Skeletal muscle tissue (tissue), 4 donors: Measurements from ENCODE around the gene RSRC1. TPM values are rescaled to one million over a fixed set of nuclear protein-coding genes. Genes with fewer than 3 reads are reported as not detected.

Experiments used
- H3K27ac ChIP-seq: one replicate; pipeline ENCODE4 v1.7.0; 2013; ENCODE audit warnings: mild to moderate bottlenecking, low read depth, low read length, inconsistent platforms
- H3K27me3 ChIP-seq, 3 donors: one replicate each; pipeline ENCODE4 v1.7.0; 2013; ENCODE audit warnings: low read length in 3 of 3; ENCODE audit not compliant: control insufficient read depth in 3 of 3, insufficient read depth in 3 of 3
- H3K36me3 ChIP-seq, 3 donors: one replicate each; pipeline ENCODE4 v1.7.0; 2013; ENCODE audit warnings: low read length in 3 of 3; ENCODE audit not compliant: control insufficient read depth in 3 of 3, insufficient read depth in 3 of 3
- H3K4me1 ChIP-seq, 3 donors: one replicate each; pipeline ENCODE4 v1.7.0; 2013; ENCODE audit warnings: low read length in 3 of 3, mild to moderate bottlenecking in 3 of 3; ENCODE audit not compliant: control insufficient read depth in 3 of 3, insufficient read depth in 3 of 3
- H3K4me3 ChIP-seq, 3 donors: one replicate each; pipeline ENCODE4 v1.7.0; 2013; ENCODE audit warnings: low read length in 3 of 3
- H3K9ac ChIP-seq, 3 donors: one replicate each; pipeline ENCODE4 v1.7.0; 2013; ENCODE audit warnings: low read length in 3 of 3, mild to moderate bottlenecking in 3 of 3, moderate library complexity in 2 of 3, low read depth in 1 of 3
- H3K9me3 ChIP-seq, 3 donors: one replicate each; pipeline ENCODE4 v1.7.0; 2013; ENCODE audit warnings: low read length in 3 of 3; ENCODE audit not compliant: control insufficient read depth in 3 of 3
- total RNA-seq: library from RNA; depleted of rRNA; stranded (reverse); fragments of >200 nt; gene quantifications from one replicate; pipeline ENCODE4 v1.2.3, GENCODE V29; 2014
- donor health status: Osteomylitis.

The RSRC1 gene
- total RNA-seq, 1 donor from 2014 or later: 33.4 TPM

DNA sequence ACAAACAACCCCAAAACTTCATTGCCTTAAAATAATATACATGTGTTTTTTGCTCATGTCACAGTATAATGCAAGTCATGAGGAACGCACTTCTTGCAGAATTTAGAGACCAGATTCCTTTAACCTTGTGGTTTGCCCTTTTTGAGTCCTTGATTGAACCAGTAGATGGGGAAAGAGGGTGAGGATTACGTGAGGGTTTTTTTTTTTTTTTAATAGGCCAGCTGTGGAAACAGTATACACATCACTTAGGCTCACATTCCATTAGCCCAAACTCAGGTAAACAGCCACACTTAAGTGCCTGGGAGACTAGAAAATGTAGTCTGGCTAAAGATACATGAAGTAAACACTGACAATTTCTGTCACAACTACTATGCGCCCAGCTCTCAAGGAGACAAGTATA is 346.2 kb downstream of the RSRC1 start:
- H3K9ac ChIP-seq: no peak overlapping the region
- H3K4me3 ChIP-seq: no peak overlapping the region
- no peak overlapping the region for H3K27ac ChIP-seq
- H3K4me1 ChIP-seq: no peaks in the 10 kb centered on the region
- no peaks in the 10 kb centered on the region for H3K9me3 ChIP-seq
- no peaks in the 10 kb centered on the region for H3K27me3 ChIP-seq
- no peaks in the 10 kb centered on the region for H3K36me3 ChIP-seq

DNA sequence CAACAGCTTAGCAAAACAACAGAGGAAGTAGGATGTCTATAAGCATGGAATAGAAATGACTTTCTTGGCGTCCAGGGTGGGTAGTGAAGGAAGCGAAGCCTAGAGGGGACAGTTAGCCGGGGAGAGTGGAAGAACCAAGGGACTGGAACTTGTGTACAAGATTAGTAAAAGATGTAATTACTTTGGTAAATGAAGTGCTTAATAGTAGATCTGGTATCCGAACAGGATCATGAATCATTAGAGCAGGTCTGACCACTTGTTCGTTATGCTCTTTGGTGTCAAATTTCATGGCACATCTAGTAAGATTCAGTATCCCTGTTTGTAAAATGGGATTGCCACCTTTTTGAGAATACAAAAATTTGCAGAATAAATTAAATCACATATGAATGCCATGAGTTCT is 348.6 kb downstream of the RSRC1 start:
- H3K36me3 ChIP-seq: no peaks in the 10 kb centered on the region
- H3K27ac ChIP-seq: no peak overlapping the region
- no peaks in the 10 kb centered on the region for H3K9me3 ChIP-seq
- H3K4me3 ChIP-seq: no peak overlapping the region
- no peaks in the 10 kb centered on the region for H3K27me3 ChIP-seq
- no peaks in the 10 kb centered on the region for H3K4me1 ChIP-seq
- H3K9ac ChIP-seq: no peak overlapping the region

DNA sequence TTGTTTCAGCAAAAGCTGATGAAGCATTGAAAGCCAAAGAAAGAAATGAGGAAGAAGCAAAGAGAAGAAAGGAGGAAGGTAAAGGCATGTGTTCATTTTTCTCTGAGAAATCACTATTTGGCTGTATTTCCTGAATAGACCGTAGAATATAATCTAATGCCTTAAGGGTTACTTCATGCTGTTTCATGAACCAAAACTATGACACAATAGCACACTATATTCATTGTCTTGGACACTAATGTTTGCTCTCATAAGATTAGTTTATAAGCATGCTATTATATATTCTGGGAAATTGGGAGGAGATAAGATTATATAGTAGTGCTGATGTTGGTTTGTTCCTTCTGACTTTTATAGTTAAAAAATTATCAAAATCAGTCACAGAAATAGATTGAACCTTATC is 351.0 kb downstream of the RSRC1 start:
- no peaks in the 10 kb centered on the region for H3K36me3 ChIP-seq
- H3K4me3 ChIP-seq: no peak overlapping the region
- no peaks in the 10 kb centered on the region for H3K4me1 ChIP-seq
- H3K9ac ChIP-seq: no peak overlapping the region
- H3K27me3 ChIP-seq: no peaks in the 10 kb centered on the region
- no peak overlapping the region for H3K27ac ChIP-seq
- no peaks in the 10 kb centered on the region for H3K9me3 ChIP-seq

DNA sequence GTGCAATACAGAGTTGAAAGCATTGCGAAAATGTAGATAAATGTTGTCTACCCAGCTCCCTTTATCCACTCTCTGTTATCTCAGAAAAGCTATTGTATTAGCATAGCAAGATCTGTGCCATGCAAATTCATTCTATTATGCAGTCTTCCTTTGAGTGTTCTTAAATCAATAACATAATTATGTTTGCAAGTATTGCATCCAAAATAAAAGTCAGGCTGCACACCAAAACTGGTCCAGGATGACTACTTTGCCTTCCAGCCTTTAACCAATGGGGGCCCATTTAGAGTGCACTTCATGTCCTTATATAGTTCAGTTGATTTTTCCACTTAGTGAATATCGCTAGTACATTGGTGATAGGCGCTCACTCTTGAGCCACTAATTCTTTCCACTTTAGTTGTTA is 353.7 kb downstream of the RSRC1 start:
- no peaks in the 10 kb centered on the region for H3K36me3 ChIP-seq
- H3K9me3 ChIP-seq: no peaks in the 10 kb centered on the region
- no peaks in the 10 kb centered on the region for H3K4me1 ChIP-seq
- H3K9ac ChIP-seq: no peak overlapping the region
- no peak overlapping the region for H3K4me3 ChIP-seq
- no peaks in the 10 kb centered on the region for H3K27me3 ChIP-seq
- no peak overlapping the region for H3K27ac ChIP-seq

DNA sequence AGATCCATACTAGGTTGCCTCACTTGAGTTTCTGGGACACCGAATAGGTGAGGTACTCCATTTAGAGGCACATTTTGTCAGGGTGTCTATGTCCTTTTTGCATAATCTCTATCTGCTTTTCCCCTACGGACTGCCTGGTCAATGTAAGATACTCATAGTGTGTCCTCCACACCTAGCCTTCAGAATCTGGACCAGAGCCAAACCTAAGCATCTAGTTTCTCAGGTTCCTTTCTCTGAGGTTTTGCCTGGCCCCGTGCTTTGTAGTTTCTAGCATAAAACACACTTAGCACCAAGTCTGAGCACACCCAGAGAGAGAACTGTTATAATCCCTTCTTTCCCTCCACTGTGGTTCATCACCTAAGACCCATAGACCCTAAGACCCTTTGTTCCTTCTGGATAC is 355.2 kb downstream of the RSRC1 start:
- H3K27ac ChIP-seq: no peak overlapping the region
- no peaks in the 10 kb centered on the region for H3K9me3 ChIP-seq
- H3K27me3 ChIP-seq: no peaks in the 10 kb centered on the region
- no peaks in the 10 kb centered on the region for H3K36me3 ChIP-seq
- H3K9ac ChIP-seq: no peak overlapping the region
- no peaks in the 10 kb centered on the region for H3K4me1 ChIP-seq
- no peak overlapping the region for H3K4me3 ChIP-seq

DNA sequence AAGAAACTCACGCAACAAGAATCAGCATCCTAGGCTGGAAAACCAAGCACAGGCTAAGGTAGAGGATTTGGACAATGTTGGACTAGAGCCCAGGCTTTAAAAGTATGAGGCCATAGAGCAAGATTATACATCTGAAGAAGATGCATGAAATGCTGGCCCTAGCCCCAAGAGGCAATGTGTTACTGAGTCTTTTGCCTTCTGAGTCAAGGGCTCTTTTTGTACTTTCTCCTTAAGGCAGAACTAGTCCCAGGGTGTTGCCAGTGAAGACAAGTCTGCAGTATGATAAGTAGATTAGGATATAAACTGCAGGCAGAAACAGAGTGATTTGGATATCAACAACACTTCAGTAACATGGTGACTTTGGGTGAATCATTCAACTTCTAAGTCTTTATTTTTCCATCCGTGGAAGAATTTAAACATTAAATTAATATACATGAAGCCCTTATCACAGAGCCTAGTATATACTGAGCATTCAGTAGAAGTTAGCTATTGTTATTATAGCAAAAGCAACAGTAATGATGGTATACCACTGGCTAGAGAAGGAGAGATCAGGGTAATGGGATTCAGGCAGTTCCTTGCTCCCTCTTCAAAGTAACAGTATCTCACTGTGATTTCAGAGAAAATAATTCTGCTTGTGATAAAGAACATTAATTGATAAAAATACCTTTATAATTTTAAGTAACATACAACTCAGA is 361.2 kb downstream of the RSRC1 start:
- Histone ChIP-seq H3K4me1 (no peaks in the 10 kb centered on the region), H3K9ac (no peak overlapping the region), H3K4me3 (no peak overlapping the region), H3K27ac (no peak overlapping the region), H3K27me3 (no peaks in the 10 kb centered on the region), H3K36me3 (no peaks in the 10 kb centered on the region), H3K9me3 (no peaks in the 10 kb centered on the region)

DNA sequence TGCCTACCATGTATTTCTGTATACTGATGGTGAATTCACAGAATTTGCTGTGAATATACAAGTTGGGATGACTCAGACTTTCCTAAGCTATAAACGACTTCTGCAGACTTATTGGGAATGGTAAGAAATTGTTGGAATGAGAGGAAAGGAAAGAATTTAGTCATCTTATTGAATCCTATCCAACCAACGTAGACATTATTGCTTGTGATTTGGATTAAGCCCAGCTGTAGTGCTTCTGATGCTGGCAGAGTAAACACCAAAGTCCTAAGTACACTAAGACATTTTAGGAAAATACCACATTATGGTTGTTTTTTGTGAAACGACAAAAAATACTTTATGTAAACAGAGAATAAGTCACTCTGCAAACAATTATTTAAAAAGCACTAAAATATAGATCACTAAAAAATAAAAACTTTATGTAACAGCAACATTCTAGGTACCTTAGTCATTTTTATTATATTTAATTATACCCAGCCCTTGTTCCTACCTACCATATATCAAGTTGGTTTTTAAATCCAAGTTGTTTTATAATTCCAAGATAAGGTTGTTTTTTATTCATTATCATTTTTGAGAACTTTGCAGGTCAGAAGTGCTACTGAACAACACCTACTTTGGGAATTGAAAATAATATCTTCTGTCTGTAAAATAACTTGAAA is 361.9 kb downstream of the RSRC1 start:
- no peak overlapping the region for H3K4me3 ChIP-seq
- no peak overlapping the region for H3K9ac ChIP-seq
- no peaks in the 10 kb centered on the region for H3K36me3 ChIP-seq
- no peaks in the 10 kb centered on the region for H3K9me3 ChIP-seq
- H3K27ac ChIP-seq: no peak overlapping the region
- H3K4me1 ChIP-seq: no peaks in the 10 kb centered on the region
- no peaks in the 10 kb centered on the region for H3K27me3 ChIP-seq

DNA sequence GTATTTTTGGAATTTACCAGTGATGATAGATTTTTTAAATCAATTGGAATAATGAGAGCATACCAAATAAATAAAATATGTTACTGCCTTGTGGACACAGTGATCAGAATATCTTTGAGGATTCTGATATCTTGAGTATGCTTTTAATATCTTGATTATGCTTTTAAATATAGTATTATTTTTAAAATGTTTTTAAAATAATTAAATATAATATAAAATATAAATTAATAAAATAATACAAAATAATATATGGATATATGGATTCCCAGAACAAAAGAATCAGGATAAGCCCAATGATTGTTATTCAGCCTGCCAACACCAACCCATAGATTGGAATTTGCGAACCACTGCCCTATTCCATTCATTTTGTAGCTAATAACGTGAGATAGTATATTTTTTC is 369.2 kb downstream of the RSRC1 start:
- H3K9ac ChIP-seq: no peak overlapping the region
- no peak overlapping the region for H3K4me3 ChIP-seq
- no peak overlapping the region for H3K27ac ChIP-seq
- no peaks in the 10 kb centered on the region for H3K36me3 ChIP-seq
- H3K9me3 ChIP-seq: no peaks in the 10 kb centered on the region
- no peaks in the 10 kb centered on the region for H3K4me1 ChIP-seq
- no peaks in the 10 kb centered on the region for H3K27me3 ChIP-seq

DNA sequence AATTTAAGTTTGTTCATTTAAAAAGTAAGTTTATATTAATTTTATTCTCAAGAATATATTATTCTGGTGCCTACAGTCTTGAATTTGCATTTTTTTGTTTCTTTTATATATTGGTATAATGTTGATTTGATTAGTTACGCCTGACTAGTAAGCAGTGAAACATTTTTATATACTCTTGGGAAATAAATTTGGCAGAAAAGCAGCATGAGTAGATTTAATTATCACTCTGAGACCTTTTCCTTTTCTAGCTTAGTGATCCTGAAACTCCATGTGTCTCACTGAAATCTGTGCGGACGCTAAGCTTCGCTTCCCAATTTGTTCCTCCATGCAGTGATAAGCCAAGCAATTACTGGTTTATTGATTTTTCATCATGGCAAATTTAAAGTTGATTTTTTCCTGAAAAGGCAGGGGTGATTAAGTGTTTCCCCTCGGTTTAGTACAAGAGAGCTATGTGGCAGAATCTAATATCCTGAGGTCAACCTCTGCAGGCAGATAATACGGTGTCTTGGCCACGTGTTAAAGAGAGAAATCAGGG is 373.9 kb downstream of the RSRC1 start:
- Histone ChIP-seq H3K4me1 (no peaks in the 10 kb centered on the region), H3K9me3 (no peaks in the 10 kb centered on the region), H3K36me3 (no peaks in the 10 kb centered on the region), H3K4me3 (no peak overlapping the region), H3K27me3 (no peaks in the 10 kb centered on the region), H3K27ac (no peak overlapping the region), H3K9ac (no peak overlapping the region)

DNA sequence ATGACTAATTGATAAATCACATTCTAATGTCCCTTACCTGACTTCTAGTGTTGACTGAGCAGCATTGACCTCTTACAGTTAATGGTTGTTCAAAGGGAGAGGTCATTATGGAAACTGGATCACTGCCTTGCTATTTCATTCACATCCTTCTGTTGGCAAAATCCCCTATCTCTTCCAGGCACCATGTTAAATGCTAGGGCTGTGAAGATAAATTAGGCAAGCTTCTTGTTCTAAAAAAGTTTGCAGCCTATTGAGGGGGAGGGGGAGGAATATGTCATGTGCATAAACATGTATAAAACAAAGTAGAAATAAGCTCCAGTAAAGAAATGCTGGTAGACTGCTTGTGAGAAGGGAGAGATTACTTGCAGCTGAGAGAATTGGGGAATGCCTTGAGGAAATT is 376.3 kb downstream of the RSRC1 start:
- no peaks in the 10 kb centered on the region for H3K36me3 ChIP-seq
- no peak overlapping the region for H3K27ac ChIP-seq
- no peaks in the 10 kb centered on the region for H3K9me3 ChIP-seq
- no peaks in the 10 kb centered on the region for H3K4me1 ChIP-seq
- H3K9ac ChIP-seq: no peak overlapping the region
- H3K27me3 ChIP-seq: no peaks in the 10 kb centered on the region
- no peak overlapping the region for H3K4me3 ChIP-seq
